Islet precursor cell (in vitro differentiated cells): Measurements from ENCODE around the gene ABHD12B.

Experiments used
- DNase-seq: peaks from one replicate; pipeline ENCODE4 v3.0.0-alpha.2; 2018

The ABHD12B gene, protein sequence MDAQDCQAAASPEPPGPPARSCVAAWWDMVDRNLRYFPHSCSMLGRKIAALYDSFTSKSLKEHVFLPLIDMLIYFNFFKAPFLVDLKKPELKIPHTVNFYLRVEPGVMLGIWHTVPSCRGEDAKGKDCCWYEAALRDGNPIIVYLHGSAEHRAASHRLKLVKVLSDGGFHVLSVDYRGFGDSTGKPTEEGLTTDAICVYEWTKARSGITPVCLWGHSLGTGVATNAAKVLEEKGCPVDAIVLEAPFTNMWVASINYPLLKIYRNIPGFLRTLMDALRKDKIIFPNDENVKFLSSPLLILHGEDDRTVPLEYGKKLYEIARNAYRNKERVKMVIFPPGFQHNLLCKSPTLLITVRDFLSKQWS

DNA sequence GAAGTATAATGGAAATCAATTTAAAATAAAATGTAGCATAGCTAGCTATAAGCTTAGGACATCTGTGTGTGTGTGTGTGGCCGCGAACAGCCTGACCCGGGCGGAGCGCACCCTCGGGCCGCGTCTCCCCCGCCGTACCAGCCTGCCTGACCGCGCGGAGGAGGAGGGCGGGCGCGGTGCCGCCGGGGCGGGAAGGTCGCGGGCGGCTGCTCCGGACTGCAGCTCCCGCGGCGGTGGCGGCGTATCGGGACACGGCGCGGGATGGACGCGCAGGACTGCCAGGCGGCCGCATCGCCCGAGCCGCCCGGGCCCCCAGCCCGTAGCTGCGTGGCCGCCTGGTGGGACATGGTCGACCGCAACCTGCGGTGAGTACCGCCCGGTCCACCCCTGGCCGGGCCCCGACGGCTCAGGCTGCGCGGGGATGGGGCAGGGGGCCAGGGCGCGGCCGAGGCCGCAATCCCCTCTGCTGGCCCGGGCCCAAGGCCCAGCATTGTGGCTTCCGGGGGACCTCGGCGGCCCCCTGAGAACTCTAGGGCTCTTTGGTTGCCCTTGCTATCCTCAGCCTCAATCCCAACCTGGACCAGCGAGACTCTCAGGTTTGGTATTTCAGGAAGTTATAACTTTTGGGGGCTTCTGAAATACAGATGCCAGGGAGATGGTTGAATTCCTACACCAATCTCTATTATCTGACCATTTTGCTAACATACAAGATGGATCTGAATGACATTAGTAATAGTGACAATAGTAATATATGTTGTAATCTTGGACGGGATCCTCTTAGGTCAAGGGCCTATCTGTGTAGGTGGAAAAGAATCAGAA is at the start of gene ABHD12B:
TSS of gene ABHD12B (plus strand) at position 140 of the 819 bp plus-strand sequence. CDS start at position 262, 122 bp downstream.
- DNase-seq = no peak

DNA sequence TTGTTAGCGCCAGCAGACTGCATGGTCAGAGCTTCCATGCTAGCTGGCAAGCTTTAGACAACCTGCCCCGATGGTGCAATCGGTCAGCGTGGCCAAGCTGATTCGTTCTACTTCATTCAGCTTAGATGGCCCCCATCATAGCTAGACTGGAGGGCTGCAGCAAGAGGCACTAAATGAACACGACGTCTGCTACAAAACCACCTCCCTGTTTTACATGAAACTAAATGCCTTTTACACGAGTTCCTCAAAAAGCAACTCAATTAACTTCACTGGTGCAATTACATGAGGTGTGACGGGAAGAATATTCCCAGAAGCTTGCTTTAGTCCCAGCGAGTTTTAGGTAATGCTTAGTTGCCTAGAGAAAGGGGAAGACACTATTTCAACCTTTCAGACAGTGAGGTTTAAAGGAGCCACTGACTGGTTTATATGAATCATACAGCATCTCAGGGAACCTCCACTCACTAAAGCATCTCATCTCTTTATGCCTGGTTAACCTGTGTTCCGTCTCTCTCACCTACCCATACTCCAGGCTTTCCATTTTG is 49.3 kb upstream of the ABHD12B start:
- no peak for DNase-seq

DNA sequence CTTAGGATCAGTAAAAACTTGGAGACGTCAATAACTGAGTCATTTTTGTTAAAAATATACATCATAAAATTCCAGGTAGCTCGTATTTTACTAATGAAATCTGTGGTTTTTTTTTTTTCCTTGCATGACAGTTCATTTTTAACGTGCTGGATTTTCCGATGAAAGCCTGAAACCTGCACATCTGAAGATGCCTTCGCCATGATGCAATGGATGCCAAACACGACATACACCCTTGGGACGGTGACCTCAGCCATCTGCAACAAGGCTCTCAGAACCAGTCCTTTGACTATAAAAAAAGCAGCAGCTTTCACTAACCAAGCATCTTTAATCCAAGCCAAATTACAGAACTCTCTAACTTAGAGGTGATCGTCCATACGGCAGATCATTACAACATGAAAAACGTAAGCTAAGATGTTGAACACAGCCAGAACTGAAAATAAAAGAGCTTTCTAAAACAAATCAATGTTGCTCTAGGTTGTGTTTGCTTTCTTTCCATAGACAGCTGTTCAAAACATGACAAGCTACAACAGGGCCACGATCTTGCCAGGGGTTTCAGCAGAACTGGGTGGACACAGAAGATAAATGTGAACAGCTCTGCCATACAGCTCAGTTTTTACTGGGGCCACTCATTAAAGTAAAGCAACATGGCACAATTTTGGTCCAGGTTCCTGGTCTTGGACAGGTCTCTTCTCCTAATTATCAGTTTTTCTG is 48.6 kb upstream of the ABHD12B start:
- no peak for DNase-seq

DNA sequence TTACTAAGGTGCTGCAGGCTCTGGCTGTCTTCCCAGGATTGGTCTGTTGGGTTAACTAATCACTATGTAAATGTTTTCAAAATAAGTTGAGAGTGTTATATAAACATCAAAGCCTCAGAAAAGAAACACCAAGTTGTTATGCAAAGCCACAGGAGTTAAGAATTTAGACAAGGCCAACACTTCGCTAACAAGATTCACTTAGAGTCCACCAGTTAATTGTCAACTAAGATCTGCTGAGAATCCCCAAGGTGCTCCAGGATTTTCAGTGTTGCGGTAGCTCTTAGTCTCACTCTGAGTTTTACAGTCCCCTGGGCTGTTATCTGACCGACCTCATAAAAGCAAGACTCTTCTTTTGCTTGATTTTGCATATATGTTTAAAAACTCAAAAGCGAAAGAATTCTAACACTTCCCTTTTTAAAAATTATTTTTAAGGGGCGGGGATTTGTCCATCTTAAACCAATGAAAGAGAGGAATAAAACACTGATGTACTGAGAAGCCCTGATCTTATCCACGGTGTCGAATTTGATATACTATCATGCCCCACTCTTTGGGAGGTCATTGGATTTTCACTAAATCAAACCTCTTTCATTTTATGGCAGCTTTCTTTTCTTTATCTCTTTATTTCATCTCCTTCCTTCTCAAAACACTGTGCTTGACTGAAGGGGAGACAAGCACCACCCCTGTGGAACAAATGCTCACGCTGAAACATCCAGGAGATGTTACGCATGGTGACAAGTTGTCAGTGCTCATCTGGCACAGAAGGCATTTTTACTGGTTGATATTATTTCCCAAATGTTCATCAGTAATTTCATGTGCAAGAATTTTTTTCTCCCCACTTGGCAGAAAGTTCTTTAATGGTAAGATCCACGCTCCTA is 47.9 kb upstream of the ABHD12B start:
- no peak for DNase-seq

DNA sequence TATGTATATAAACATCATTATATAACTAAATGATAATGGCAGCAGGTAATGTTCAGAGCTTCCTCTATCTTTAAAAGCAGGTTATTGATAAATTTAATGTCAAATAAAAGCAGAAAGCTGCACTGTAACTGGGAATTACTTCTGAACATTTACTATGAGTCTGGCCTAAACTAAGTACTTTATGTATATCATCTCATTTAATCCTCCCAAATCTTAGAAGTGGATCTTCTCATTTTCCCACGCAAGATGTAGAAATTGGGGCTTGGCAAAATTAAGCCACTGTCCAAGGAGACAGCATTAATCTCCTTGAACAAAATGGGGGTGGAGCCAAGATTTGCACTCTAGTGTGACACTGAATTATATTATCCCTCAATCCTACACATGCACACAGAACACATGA is 46.5 kb upstream of the ABHD12B start:
- no peak for DNase-seq

DNA sequence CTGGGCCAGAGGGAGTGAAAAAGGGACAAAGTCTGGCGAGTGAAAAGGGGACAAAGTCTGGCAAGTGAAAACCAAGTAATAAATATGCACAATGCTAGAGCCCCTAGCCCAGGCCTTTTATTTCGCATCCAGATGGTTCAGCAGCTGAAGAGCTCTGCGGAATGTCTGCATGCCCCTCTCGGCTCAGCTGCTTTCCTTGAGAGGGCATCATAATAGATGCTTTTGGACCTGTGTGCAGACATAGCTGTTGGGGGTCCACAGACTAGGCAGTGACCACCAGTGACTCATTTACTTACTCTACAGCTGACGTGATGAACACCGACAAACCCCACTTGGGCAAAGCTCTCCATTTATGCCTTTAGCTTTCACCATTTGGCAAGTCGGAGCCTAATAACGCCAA is 45.2 kb upstream of the ABHD12B start:
- no peak for DNase-seq

DNA sequence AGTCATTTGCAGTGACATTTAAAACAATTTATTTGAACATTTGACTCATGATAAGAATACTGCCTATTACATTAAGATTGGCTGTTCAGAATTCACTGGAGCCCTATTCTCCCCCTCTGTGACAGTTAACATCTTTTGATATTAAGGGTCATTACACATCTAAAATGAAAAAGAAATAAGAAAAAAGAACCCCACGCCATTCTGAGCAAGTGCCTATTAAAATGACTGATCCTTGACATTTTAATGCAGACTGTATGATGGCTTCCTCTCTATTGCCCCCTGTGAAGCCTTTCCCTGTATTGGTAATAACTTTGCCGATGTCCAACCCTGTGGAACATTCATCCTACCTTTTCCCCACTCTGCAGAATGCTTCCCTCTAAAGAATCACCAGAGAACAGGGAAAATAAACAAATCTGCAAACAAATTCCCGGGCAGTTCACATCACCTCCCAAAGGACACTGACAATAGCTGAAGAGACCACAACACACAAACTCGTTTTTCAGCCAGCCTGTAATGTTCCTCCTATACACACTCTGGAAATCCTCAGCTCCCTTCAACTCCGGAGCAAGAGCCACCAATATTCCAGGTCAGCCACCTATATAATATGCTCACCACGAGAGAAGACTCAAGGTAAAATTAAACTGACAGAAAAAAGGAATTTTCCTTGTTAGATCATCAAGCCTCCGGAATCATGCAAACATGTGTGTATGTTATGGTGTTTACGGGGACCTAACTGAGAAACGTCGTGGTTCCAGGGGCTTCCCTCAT is 42.9 kb upstream of the ABHD12B start:
- no peak for DNase-seq

DNA sequence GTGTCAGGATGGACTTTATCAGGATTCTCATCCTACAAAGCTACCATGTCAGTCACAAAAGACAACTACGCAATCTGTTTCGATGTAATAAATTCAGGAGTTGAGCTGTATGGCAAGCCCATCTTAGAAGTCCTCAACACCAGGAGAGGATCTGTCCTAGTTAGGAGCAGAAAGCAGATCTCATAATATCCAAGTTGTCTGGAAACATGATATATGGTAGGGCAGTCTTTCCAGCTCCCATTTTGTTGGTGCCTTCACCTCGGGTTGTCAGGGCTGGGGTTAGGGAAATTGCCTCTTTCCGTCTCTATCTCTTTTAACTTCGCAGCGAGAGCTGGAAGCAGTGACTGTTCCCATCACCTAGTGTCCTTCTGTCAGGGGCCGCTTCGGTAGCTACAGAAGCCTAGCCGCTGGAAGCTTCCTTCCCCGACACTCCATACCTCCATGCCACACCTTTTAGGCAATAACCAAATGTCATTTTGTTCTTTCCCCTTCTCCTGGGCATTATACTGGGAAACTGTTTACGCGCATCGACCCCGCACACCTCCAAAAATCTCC is 42.3 kb upstream of the ABHD12B start:
- DNase-seq = no peak

DNA sequence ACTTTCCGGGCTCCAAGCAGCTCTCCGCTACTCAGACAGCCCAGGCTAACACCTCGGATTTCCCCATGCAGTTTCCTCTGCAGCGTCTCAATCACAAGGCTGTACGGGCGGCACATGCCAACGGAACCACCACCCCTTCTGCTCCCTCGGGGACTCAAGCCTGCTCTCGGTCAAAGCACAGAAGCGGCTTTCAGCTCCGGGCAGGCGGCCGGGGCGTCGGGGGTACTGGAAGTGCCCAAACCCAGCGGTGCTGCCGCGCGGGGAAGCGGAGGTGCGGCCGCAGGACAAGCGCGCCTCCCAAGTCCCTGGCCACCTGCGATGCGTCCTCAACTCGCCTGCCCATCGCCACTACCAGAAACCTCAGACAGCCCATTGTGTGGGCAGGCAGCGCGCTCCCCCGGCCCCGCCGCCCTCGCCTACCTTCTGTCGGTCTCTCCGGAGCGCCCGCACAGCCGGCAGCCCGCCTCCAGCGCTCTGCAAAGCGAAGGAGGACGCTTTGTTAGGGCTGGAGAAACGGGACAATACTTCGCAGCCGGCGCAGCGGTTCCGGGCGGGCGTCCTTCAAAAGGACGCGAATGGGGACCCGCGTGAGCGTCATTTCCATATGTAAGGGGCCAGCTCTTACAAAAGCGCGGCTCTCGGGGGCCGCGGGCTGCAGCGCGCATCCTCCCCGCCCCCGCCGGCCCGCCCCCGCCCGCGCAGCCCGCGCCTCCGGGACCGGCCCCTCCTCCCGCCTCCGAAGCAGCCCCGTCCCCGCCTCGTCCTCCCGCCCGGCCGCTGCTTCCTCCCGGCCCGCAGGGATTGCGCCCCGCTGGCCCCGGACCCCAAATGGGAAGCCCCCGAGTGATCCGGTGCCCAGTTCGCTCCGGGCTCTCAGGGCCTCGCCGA is 41.6 kb upstream of the ABHD12B start:
- DNase-seq = peak; percentile 71

DNA sequence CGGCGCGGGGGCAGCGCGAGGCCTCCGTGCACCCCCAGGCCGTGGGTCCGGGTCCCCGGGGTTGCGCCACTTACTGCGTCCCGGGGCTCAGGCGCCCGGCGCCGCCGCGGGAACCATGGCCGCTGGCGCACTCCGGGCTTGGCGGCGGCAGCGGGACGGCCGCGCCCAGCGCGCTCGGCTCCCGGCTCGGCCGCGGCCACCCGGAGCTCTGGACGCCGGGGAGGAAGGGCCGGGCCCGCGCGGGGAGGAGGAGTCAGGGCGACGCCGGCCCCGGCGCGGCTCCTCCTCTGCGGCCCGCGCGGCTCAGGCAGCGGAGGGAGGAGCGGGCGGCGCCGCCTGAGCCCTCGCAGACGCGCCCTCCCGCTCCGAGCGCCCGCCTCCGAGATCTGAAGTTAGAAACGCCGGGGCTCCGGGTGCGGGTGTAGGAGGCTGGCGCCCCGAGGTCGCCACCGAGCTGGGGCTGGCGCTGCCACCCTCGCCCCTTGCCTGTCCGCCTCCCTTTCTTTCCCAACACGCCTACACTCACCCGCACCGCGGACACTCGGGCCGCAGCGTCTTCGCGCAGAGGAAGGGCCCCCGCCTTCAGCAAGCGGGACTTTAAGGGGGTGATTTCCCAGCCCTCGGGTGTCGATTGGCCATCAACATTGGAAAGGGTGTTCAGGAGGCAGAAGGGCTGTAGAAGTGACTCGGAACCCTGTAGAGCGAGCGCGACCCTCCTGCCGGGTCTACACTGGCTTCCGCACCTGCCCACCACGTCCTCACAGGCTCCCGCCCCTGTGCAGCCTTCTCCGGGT is 40.7 kb upstream of the ABHD12B start, which contains the start of gene NIN:
TSS of gene NIN (minus strand) at position 231 of the 794 bp plus-strand sequence. CDS start 9,106 bp downstream, outside the sequence.
- DNase-seq = peak; percentile 80

DNA sequence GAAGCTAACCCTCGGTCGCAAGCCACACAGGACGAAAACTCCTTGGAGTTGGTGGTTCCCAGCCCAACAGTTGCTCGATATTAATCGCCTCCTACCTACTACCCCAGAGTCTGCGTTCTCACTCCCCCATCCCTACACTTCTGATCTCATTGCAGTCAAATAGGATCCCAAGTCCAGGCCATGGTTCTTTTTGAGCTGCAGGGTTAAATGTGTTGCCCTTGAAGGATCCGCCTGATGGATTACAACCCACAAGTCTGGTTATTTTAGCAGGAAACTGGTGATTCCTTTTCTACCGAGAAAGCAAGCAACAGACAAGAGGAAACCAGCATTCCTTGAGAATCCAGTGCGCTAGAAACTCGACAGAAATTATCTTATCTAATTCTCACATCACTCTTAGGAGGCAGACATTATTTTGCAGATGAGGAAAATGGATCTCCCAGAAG is 40.1 kb upstream of the ABHD12B start:
- no peak for DNase-seq

DNA sequence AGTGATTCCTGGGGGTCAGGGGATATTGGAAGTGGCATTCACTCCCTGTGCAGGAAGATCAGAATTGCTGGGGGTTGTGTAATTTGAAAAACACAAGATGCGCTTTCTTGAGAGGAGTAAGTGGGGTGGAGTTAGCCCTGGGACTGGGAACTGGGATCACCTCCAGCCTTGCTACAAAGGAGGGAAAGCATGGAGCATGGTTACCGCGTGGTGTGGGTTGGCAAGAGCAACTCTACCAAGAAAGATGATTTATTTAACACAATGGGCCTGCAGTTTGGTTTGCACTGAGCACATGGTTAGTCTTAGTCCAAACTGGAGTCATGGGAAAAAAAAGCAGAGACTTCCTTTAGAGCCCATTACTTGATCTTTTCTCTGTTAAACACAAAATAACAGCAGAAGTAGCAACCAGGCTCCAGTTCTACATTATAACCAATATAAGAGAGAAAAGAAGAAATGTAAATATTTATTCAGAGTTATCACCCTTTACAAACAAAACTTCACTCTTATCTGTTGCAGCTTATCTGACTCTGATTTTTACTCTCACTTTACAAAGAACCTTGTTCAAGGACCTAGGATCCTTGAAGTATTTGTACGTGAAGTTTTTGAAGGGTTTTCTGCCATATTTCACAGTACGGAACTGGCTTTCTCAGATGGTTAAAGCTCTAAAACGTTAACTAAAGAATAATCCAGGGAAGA is 38.8 kb upstream of the ABHD12B start:
- no peak for DNase-seq

DNA sequence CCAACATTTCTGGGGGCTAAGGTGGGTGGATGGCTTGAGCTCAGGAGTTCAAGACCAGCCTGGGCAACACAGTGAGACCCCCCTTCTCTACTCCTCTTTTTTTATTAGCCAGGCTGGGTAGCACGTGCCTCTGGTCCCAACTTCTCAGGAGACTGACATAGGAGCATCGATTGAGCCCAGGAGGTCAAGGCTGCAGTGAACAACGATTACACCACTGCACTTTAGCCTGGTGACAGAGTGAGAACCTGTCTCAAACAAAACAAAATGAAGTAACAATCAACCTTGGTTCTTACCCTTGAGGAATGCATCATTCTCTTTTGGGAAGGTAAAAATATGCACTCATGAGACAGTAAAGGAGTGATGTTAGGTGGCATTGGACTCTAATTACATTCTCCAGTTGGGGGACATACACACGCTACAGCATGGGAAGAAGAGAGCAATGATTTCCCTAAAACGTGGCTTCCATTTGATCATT is 37.0 kb upstream of the ABHD12B start:
- DNase-seq = no peak

DNA sequence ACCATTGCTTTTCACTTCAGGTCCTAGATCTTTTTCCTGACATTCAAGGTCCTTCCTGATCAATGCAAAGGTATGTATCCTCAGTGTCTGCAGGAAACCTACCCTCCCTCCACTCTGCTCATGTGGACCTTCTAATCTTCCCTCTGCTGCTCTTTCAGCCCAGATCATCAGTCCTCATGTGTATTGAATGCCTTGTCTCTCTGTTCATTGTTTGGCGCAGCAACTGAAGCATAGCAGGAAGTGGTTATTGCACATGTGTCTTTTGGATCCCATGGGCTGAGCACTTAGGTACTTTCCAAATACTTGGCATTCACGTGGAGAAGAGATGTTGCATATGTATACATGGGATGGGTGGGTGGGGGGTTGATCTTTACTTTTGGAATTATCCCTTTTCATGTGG is 36.6 kb upstream of the ABHD12B start:
- DNase-seq = no peak

DNA sequence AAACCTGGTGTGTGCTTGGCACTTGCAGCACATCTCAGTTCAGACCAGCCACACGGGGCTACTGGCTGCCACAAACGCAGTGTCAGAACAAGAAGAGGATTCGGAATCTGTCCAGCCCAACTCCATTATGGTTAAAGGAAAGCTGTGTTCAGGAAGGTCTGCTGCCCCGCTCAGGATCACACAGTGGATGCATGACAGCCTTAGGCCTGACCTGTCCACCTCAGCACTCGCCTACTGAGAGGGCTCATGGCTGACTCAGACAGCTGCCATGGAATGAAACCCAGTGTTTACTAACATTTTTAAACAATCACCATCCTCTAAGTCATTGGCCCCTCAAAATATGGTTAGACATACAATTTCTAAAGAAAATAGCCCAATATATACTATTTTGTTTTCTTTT is 35.3 kb upstream of the ABHD12B start:
- DNase-seq = peak; percentile 60

DNA sequence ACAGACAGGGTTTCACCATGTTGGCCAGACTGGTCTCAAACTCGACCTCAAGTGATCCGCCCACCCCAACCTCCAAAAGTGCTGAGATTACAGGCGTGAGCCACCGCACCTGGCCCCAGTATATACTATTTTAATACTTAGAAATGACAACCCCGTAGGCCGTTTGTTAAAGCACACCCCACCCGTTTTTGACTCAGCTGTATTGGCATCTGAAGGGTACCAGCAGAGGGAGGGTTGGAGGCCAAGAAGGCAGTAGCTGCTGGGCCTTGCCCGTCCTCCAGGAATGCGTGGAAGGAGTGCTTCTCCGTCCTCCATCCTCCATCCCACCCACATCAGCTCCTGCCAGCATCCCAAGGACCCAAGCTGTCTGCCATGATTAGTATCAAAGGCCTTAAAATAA is 34.6 kb upstream of the ABHD12B start:
- DNase-seq = no peak

DNA sequence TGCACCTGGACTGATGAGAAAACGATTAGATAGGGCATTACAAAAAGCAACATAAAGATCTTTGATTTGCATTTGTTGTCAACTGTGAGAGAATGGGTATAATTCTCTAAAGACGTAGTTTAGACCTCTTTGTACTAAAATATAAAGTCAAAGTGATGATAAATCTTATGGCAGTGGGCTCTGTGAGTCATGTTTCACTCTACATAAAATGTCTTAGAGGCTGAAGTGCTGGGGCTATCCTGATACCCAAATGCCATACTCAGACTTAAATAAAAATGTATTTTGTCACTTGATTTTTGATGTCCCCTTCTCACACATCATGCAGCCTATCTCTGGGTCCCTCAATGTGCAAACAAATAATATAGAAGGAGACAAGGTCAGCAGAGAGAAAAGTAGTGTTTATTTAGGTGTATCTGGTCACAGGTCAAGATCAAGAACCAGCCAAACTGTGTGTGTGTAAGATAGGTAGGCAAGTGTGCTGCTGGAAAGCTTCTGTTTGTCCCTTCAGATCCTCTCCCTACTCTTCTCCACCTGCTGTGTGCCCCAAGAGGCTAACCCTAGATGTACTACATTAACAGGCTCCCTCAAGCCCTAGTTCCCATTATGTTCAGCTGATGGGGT is 33.9 kb upstream of the ABHD12B start:
- no peak for DNase-seq

DNA sequence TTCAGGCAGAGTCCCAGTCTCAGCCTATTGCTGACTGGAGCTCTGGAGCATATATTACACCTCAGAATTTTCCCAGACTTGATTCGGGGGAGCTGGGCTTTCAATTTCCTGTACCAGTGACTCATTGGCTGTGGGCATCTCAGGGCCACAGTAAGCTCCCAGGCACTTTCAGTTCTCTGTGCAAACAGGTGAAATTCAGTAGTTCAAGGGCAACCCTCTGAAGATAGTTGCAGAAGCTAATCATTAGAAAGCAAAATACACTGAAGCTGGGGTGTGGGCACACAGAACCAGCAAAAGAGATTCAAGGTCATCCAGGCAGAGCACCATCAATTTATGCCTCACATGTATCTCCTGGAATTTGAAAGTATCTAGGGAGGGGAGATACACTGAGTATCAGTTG is 32.8 kb upstream of the ABHD12B start:
- DNase-seq = no peak
